ENCODE results near the gene ASIC5.

ASIC5 gene

DNA sequence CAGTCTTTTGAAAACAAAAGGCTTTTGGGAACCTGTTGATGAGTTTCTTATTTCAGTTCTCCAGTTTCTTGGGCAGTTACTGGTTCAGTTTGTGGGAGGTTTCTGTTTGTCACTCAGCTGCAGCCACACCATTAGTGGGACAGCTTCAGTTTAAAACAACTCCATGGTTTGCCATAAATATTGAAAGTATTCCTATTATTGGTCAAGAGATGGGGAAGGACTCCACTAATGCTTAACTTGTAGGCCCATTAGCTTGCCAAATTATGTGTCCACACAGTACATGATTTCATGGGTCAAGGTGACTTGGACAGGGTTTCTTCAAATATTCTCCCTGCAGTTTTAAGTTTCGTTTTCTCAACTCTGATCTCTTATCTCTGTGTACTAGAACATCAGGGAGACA lies 15.5 kb upstream of the ASIC5 start:
- no peak for DNase-seq (ENCODE audit: low read depth)

DNA sequence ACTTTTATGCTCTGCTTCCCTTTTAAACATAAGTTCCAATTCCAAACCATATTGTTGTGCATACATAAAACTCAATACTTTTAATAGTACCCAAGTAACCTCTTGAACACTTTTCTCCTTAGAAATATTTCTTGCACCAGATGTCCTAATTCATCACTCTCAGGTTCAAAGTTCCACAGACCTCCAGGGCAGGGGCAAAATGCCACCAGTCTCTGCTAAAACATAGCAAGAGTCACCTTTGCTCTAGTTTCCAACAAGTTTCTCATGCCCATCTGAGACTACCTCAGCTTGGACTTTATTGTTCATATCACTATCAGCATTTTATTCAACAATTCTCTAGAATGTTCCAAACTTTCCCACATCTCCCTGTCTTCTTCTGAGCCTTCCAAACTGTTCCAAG lies 13.7 kb upstream of the ASIC5 start:
- no peak for DNase-seq (ENCODE audit: low read depth)

DNA sequence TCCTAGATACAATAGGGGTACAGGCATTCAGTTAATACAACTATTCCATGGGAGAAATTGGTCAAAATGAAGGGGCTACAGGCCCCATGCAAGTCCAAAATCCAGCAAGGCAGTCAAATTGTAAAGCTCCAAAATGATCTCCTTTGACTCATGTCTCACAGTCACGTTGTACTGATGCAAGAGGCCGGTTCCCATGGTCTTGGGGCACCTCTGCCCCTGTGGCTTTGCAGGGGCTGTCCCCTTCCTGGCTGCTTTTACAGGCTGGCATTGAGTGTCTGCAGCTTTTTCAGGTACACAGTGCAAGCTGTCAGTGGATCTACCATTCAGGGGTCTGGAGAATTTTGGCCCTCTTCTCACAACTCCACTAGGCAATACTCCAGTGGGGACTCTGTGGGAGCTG lies 12.5 kb upstream of the ASIC5 start:
- DNase-seq (ENCODE audit: low read depth) = no peak

DNA sequence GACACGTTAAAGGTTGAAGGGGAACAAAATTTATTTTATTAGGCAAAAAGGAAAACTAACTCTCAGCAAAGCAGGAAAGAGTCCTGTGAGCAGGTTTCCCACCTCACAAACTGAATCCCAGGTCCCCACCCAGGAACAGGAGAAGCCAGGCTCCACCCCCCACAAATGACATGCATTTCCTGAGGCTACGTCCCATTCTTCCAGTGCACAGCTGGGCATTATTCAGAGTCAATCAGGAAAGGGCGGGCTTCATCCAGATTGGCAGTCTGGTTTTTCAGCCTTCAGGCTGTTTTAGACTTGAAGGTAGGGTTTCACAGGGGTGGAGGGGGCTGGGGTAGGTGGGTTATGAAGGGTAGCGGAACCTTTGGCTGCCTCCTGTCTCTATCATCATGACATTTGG lies 11.9 kb upstream of the ASIC5 start:
- no peak for DNase-seq (ENCODE audit: low read depth)

DNA sequence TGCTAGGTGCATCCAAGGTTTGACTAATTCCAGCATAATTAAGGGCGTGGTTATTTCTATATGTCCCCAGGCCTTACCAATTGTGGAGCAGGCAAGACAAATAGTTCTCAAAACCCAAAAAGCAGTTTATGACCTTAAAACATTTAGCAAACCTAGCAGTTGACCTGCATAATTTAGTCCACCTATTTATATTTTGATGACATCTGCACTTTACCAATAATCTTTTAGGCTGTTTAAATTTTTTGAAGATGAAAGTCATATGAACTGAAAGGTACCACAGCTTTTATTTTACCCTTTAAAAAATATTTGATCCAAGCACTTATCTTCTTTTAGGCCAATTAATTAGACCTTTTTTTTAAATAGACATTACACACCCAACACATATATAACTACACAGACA lies 9.8 kb upstream of the ASIC5 start:
- no peak for DNase-seq (ENCODE audit: low read depth)

DNA sequence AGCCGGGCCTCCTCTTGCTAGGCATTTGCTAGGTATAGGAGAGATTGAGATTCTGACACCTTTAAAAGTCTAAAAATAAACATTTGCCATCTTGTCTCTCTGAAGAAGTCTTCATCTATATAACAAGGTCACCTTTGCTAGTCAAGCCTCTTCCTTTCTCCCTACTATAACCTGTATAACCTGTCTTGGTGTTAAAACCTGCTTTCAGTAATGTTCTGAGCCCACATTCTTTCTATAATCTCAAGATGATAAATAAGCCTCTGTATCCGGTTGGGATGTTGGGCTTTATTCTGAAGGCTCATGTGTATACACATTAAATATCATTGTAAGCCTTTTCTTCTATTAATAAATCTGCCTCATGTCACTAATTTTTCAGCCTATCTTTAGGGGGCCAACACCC lies 10.2 kb downstream of the ASIC5 start:
- no peak for DNase-seq (ENCODE audit: low read depth)

GRCh38 chr4:155854582-155855226 lies 11.4 kb downstream of the ASIC5 start:
- DNase-seq (ENCODE audit: low read depth) = no peak

DNA sequence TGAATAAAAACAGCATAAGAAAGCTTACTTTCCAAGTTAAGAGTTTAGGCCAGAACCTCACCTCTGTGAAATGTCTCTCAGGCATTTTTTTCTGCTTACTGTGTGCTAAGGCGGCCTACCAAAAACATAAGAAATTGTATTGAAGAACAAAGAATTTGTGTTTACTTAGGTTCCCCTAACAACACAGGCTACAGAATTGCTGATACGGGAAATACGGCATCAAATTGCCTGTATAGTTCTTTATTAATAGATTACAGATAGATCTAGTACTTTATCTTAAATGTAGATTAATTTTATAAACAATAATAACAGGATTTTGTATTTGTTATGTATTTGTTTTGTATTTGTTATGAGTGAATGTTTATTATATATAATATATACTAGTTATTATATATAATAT lies 12.9 kb downstream of the ASIC5 start:
- no peak for DNase-seq (ENCODE audit: low read depth)

GRCh38 chr4:155849042-155849441 lies 17.0 kb downstream of the ASIC5 start:
- no peak for DNase-seq (ENCODE audit: low read depth)

GRCh38 chr4:155846929-155847328 lies 19.1 kb downstream of the ASIC5 start:
- DNase-seq (ENCODE audit: low read depth) = no peak

GRCh38 chr4:155842080-155842479 lies 24.0 kb downstream of the ASIC5 start:
- no peak for DNase-seq (ENCODE audit: low read depth)

GRCh38 chr4:155837203-155837796 lies 28.8 kb downstream of the ASIC5 start:
- no peak for DNase-seq (ENCODE audit: low read depth)

- DNase-seq (ENCODE audit: low read depth) = no peak
Measured at GRCh38 chr4:155832664-155833063, 33.4 kb downstream of the ASIC5 start.

GRCh38 chr4:155828628-155829027 lies 37.4 kb downstream of the ASIC5 start:
- DNase-seq (ENCODE audit: low read depth) = no peak

GRCh38 chr4:155822572-155822971 lies 43.5 kb downstream of the ASIC5 start:
- DNase-seq (ENCODE audit: low read depth) = no peak

DNA sequence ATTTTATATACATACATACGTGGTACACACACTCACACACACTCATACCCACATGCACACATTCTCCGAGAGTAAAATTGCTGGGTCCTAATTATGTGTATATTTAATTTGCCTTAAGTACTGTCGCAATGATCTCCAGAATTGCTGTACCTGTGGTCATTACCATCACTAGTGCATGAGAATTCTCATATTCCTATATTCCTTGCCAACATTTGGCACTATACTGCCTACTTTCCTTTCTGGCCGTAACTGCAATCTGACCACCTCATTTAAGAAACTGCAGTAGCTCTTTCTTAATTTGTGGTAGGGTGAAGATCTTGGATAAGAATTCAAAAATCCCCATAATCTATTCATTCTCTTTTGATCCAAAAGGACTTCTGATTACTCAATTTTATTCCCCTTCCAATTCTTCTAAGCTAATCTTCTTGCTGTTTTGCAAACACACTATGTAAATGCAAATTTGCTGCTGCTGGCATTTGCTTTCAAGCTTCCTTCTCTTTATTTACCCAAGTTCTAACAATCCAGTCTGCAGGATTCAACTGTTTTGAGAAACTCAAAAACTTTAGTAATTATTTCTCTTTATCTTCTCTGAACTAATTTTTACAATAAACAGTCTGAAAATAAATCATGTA lies 45.1 kb downstream of the ASIC5 start:
- no peak for DNase-seq (ENCODE audit: low read depth)

DNA sequence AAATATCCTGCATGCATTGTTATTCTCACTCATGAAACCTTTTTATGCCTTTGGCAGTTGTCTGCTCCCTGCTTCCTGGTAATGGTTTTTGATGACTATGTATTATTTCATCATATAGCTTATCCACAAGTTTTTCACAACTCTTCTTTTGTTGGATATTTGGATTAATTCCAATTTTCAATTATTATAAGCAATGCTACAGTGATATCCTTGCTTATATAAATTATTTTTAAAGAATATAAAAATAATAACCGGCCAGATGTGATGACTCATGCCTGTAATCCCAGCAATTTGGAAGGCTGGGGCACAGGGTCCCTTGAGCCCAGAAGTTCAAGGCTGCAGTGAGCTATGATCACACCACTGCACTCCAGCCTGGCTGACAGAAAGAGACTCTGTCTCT lies 47.0 kb downstream of the ASIC5 start:
- no peak for DNase-seq (ENCODE audit: low read depth)

- no peak for DNase-seq (ENCODE audit: low read depth)
Measured at GRCh38 chr4:155818639-155819038, 47.4 kb downstream of the ASIC5 start.

GRCh38 chr4:155811083-155811482 lies 55.0 kb downstream of the ASIC5 start:
- no peak for DNase-seq (ENCODE audit: low read depth)

DNA sequence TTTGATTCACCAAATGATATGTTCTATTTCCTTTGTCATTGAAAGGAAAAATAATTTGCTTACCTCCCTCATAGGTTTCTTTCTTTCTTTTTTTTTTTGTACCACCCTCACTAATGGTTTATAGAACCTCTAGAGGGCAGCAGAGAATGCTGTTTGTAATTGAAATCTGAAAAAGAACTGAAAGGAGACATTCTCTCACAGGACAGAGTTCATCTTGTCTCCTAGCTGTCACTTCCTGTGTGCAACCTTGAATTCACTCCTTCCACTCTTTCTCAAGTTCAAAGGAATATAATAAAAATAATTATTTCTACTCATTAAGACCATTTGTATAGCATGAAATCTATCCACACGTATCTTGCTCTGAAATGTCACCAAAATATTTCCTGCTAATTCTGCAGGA lies 56.2 kb downstream of the ASIC5 start:
- DNase-seq (ENCODE audit: low read depth) = no peak

DNA sequence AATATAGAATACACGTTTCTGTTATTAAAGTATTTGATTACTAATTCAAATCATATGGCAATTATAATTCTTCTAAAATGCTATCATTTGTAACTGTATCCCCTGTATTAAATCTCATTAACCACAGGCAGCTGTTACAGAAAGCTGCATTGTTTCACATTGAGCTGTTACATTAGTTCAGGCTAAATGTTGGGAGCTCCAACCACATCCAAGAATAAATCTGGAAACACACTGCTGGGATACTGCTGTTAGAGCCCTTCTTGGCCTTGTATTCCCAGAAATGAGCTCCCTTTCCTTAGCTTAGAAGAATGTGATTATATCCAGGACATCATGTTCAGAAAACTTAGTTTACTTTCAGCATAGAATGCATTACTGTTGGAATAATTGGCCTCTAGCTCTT lies 59.1 kb downstream of the ASIC5 start:
- DNase-seq (ENCODE audit: low read depth) = no peak

GRCh38 chr4:155805016-155805415 lies 61.1 kb downstream of the ASIC5 start:
- no peak for DNase-seq (ENCODE audit: low read depth)

DNA sequence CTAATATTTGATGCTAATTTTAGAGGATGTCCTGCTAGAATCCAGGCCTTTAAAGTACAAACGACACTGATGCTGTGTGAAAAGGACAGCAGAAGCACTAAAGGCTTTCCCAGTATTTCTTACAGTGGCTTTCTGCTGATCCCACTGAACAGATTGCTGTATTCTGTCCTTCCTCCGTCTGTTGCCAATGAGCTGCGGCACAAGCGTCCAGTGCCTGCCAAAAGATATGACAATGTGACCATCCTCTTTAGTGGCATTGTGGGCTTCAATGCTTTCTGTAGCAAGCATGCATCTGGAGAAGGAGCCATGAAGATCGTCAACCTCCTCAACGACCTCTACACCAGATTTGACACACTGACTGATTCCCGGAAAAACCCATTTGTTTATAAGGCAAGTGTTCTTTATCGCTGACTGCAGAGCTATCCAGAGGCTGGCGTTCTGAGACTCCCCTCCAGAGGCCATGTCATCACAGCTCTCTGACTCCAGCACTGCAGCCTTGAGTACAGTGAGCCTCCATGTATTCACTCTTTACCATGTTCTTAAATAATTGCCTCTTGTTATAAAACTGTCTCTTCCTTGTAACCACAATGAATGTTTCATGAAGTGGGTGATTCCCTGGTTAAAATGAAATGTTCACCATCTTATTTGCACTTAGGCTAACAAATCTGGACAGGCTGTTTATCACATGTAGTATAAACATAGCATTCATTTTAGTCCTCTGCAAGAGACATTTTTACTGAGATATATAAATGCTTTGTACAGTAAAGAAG lies 63.7 kb downstream of the ASIC5 start:
- no peak for DNase-seq (ENCODE audit: low read depth)

Measured in activated T-cell treated with anti-CD3 and anti-CD28 coated beads for 1 hour (primary cell).